ENCODE data around the gene TIMP2. TPM values are rescaled to one million over a fixed set of nuclear protein-coding genes. Genes with fewer than 3 reads are reported as not detected.

Gene TIMP2
- total and polyA plus RNA-seq, 2 of the 8 experiments (the other 6 are each of a cell fraction or from before 2014, with no cell fraction given): 18.2 to 43.3 TPM

GRCh38 chr17:78853926-78854394 lies 71.2 kb downstream of the TIMP2 start:
- H3K56ac ChIP-seq (replicated peaks; ENCODE audit: insufficient read length, low read depth, low read length): no peak overlapping the region
- FAIRE-seq (no peak), DNase-seq (ENCODE audit: low read depth in 1 of 2, low spot score in 2 of 2) (no peak)
- no peak overlapping the region for H4K8ac ChIP-seq (ENCODE audit: extremely low read depth, insufficient read depth, low read length)
- no peak overlapping the region for H3K4me2 ChIP-seq (ENCODE audit: insufficient read depth in 1 of 2, low read depth in 2 of 2, low read length in 2 of 2)
- H3K79me1 ChIP-seq (ENCODE audit: low read depth, low read length): no peaks in the 10 kb centered on the region
- no peaks in the 10 kb centered on the region for H3K79me2 ChIP-seq (ENCODE audit: control insufficient read depth in 1 of 2, insufficient read depth in 2 of 2, low read length in 2 of 2)
- H2BK15ac ChIP-seq (ENCODE audit: low read length): no peak overlapping the region
- no peak overlapping the region for H2AK5ac ChIP-seq (ENCODE audit: low read depth, low read length)
- H3K4me1 ChIP-seq (replicated peaks in 1 of 4; ENCODE audit: control insufficient read depth in 3 of 4, insufficient read depth in 4 of 4, low read length in 3 of 4): no peaks in the 10 kb centered on the region; a peak in 1 of 7 replicates
- no peaks in the 10 kb centered on the region for H3K23me2 ChIP-seq (ENCODE audit: low read depth, low read length)
- H3K14ac ChIP-seq (ENCODE audit: insufficient read length): no peak overlapping the region
- no peak overlapping the region for H2AFZ ChIP-seq (ENCODE audit: low read length)
- 88% methylated on average over 11 of the region's 11 CpGs; no CpG with 5 or more reads in 1 of the 2 experiments for WGBS, 2 experiments (ENCODE audit: extremely low coverage in 1 of 2, insufficient coverage in 1 of 2, insufficient read length in 1 of 2, insufficient replicate concordance in 2 of 2, low coverage in 1 of 2, low lambda C conversion rate in 2 of 2, missing lambda C conversion rate in 1 of 2)
- H3K4ac ChIP-seq (replicated peaks; ENCODE audit: insufficient read length, low read depth, low read length): no peak overlapping the region
- H3K18ac ChIP-seq (ENCODE audit: extremely low read depth, low read length): no peak overlapping the region
- H4K5ac ChIP-seq (ENCODE audit: insufficient read length, low read depth, low read length): no peak overlapping the region
- no peak overlapping the region for H3K9ac ChIP-seq (replicated peaks in 1 of 4; ENCODE audit: extremely low read depth in 1 of 4, low read depth in 3 of 4, low read length in 3 of 4)
- no peak overlapping the region for H2BK120ac ChIP-seq (replicated peaks; ENCODE audit: low read depth, low read length)
- H3K4me3 ChIP-seq (ENCODE audit: extremely low read depth in 1 of 4, insufficient read depth in 2 of 4, low read depth in 3 of 4, low read length in 4 of 4): no peak overlapping the region
- H4K91ac ChIP-seq (replicated peaks; ENCODE audit: insufficient read length, low read length): no peak overlapping the region
- no peaks in the 10 kb centered on the region for H3K9me3 ChIP-seq (ENCODE audit: insufficient read depth in 2 of 2, low read depth in 1 of 2, low read length in 1 of 2)
- H4K20me1 ChIP-seq (replicated peaks in 1 of 2; ENCODE audit: control insufficient read depth in 1 of 2, insufficient read depth in 2 of 2, low read length in 2 of 2): no peaks in the 10 kb centered on the region
- POLR2A ChIA-PET (ENCODE audit: partially characterized antibody): no interaction called here
- CTCF ChIA-PET (ENCODE audit: partially characterized antibody): interaction anchor here (1.5 to 4.9 kb wide), 4 partner anchors 11 to 243 kb away, joined by 3 to 31 read pairs (median 14); no protein-coding TSS in a partner anchor
- H2BK20ac ChIP-seq (ENCODE audit: low read length): no peak overlapping the region
- H3K27me3 ChIP-seq (replicated peaks in 1 of 4; ENCODE audit: control insufficient read depth in 3 of 4, extremely low read depth in 1 of 4, insufficient read depth in 3 of 4, low read length in 3 of 4): no peaks in the 10 kb centered on the region
- no peak overlapping the region for H2BK12ac ChIP-seq (ENCODE audit: low read depth, low read length)
- peaks cover 0 to 6% (median 2%) of the 10 kb centered on the region in 4 experiments; a peak in 5 of 8 replicates for H3K36me3 ChIP-seq (ENCODE audit: control insufficient read depth in 2 of 4, insufficient read depth in 4 of 4, low read length in 3 of 4)
- H3K27ac ChIP-seq (ENCODE audit: low read depth, low read length): no peak overlapping the region
- no peak overlapping the region for H3K23ac ChIP-seq (ENCODE audit: insufficient read length)
- H2BK5ac ChIP-seq (ENCODE audit: low read depth, low read length): no peak overlapping the region
- TF ChIP-seq MAX (IDR thresholded peaks at IDR 0.05) (no peak), CHD1 (IDR thresholded peaks at IDR 0.05; ENCODE audit: low read depth, low read length) (no peak), NANOG (IDR thresholded peaks at IDR 0.05; ENCODE audit: insufficient read depth, low read depth, low read length, poor library complexity, severe bottlenecking) (no peak), GABPA (IDR thresholded peaks at IDR 0.05; ENCODE audit: borderline replicate concordance, insufficient read depth, low read length) (no peak), CTBP2 (IDR thresholded peaks at IDR 0.05; ENCODE audit: borderline replicate concordance, insufficient read depth, insufficient read length, low read length) (no peak), BCL11A (IDR thresholded peaks at IDR 0.05; ENCODE audit: low read depth in 2 of 2, low read length in 2 of 2) (no peak), POLR2A (IDR thresholded peaks at IDR 0.05; ENCODE audit: control extremely low read depth in 1 of 2, low read depth in 2 of 2, low read length in 2 of 2) (no peak), EZH2 (IDR thresholded peaks at IDR 0.05; ENCODE audit: low read depth, low read length, severe bottlenecking) (no peak), SP4 (IDR thresholded peaks at IDR 0.05; ENCODE audit: low read length) (no peak), SAP30 (IDR thresholded peaks at IDR 0.05; ENCODE audit: insufficient read depth, insufficient replicate concordance, low read length) (no peak)
- TF ChIP-seq, protein P1, sequence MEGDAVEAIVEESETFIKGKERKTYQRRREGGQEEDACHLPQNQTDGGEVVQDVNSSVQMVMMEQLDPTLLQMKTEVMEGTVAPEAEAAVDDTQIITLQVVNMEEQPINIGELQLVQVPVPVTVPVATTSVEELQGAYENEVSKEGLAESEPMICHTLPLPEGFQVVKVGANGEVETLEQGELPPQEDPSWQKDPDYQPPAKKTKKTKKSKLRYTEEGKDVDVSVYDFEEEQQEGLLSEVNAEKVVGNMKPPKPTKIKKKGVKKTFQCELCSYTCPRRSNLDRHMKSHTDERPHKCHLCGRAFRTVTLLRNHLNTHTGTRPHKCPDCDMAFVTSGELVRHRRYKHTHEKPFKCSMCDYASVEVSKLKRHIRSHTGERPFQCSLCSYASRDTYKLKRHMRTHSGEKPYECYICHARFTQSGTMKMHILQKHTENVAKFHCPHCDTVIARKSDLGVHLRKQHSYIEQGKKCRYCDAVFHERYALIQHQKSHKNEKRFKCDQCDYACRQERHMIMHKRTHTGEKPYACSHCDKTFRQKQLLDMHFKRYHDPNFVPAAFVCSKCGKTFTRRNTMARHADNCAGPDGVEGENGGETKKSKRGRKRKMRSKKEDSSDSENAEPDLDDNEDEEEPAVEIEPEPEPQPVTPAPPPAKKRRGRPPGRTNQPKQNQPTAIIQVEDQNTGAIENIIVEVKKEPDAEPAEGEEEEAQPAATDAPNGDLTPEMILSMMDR (IDR thresholded peaks at IDR 0.05; ENCODE audit: control extremely low read depth in 1 of 3, insufficient read depth in 1 of 3, low read depth in 1 of 3, low read length in 3 of 3): no peak

All from H1 (cell line).